GM12872 (cell line): ENCODE measurements around the gene TIPRL.

ENCODE experiments used
- CTCF ChIP-seq: IDR thresholded peaks from 3 replicates; pipeline ENCODE4 v1.5.1; 2011; ENCODE audit warnings: low read depth, mild to moderate bottlenecking, low read length, moderate library complexity; ENCODE audit not compliant: insufficient read depth

Gene TIPRL

GRCh38 chr1:168146626-168147025 lies 32.1 kb upstream of the TIPRL start:
- no peak for TF ChIP-seq CTCF

GRCh38 chr1:168148916-168149315 lies 29.8 kb upstream of the TIPRL start:
- TF ChIP-seq CTCF: no peak

GRCh38 chr1:168150283-168150682 lies 28.5 kb upstream of the TIPRL start:
- TF ChIP-seq CTCF: no peak

GRCh38 chr1:168151935-168152334 lies 26.8 kb upstream of the TIPRL start:
- no peak for TF ChIP-seq CTCF

GRCh38 chr1:168155910-168156309 lies 22.9 kb upstream of the TIPRL start:
- TF ChIP-seq CTCF: no peak

- no peak for TF ChIP-seq CTCF
Measured at GRCh38 chr1:168157638-168158037, 21.1 kb upstream of the TIPRL start.

GRCh38 chr1:168159251-168159650 lies 19.5 kb upstream of the TIPRL start:
- no peak for TF ChIP-seq CTCF

GRCh38 chr1:168159979-168160378 lies 18.8 kb upstream of the TIPRL start:
- TF ChIP-seq CTCF: no peak
